K562 (cell line): ENCODE measurements around the gene GAB2. TPM values are rescaled to one million over a fixed set of nuclear protein-coding genes. Genes with fewer than 3 reads are reported as not detected.

ENCODE experiments used
- ATF2 ChIP-seq: sonication (generic); formaldehyde crosslinking; IDR thresholded peaks from 2 replicates; pipeline ENCODE4 v1.8.1; 2022; ENCODE audit warnings: missing genetic modification reagents
- CAMTA2 ChIP-seq: fragments of 250-450 bp; sonication (Bioruptor Pico); conservative IDR thresholded peaks from 2 replicates; pipeline ENCODE4 v1.5.1; 2022
- CHCHD3 ChIP-seq: fragments of 250-450 bp; sonication (Bioruptor Pico); IDR thresholded peaks from 2 replicates; pipeline ENCODE4 v2.1.2; 2022; ENCODE audit warnings: mild to moderate bottlenecking
- CREB3 ChIP-seq: fragments of 450-650 bp; conservative IDR thresholded peaks from 2 replicates; pipeline ENCODE4 v1.6.1; 2016; ENCODE audit warnings: missing genetic modification characterization, low read depth, mild to moderate bottlenecking, missing compliant biosample characterization, moderate library complexity
- CREBBP ChIP-seq: IDR thresholded peaks from one replicate; pipeline ENCODE4 v1.6.1; 2012; ENCODE audit warnings: low read depth, mild to moderate bottlenecking, control low read depth, inconsistent platforms, low read length
- CREM ChIP-seq: IDR thresholded peaks from 2 replicates; pipeline ENCODE4 v1.6.1; 2014; ENCODE audit warnings: antibody characterized with exemption, low read depth
- CXXC5 ChIP-seq: fragments of 250-450 bp; sonication (Bioruptor Pico); IDR thresholded peaks from 2 replicates; pipeline ENCODE4 v1.8.0; 2022; ENCODE audit warnings: inconsistent platforms, mild to moderate bottlenecking, moderate library complexity
- FOXA3 ChIP-seq, 2 experiments: fragments of 450-650 bp in 1 of 2; sonication (generic) in 1 of 2; formaldehyde crosslinking; IDR thresholded peaks in 1 of 2; conservative IDR thresholded peaks in 1 of 2; 2 replicates each; pipeline versions ENCODE4 v1.4.0 to v1.8.0; 2020 to 2022; ENCODE audit warnings: mild to moderate bottlenecking in 2 of 2, missing genetic modification reagents in 1 of 2
- KDM4B ChIP-seq, 2 experiments: fragments of 450-650 bp in 1 of 2; sonication (generic) in 1 of 2; IDR thresholded peaks; 2 replicates each; pipeline ENCODE4 v1.6.1; 2016 to 2017; ENCODE audit warnings: borderline replicate concordance in 2 of 2, antibody characterized with exemption in 1 of 2, low read depth in 1 of 2, mild to moderate bottlenecking in 1 of 2
- KLF10 ChIP-seq: fragments of 250-450 bp; sonication (Bioruptor Pico); IDR thresholded peaks from 2 replicates; pipeline ENCODE4 v1.6.1; 2021; ENCODE audit warnings: matching md5 sums
- MEIS2 ChIP-seq: fragments of 450-650 bp; IDR thresholded peaks from 2 replicates; pipeline ENCODE4 v1.6.1; 2014; ENCODE audit warnings: mild to moderate bottlenecking; ENCODE audit not compliant: partially characterized antibody
- NCOA4 ChIP-seq: fragments of 450-650 bp; IDR thresholded peaks from 2 replicates; pipeline ENCODE4 v1.6.1; 2018; ENCODE audit warnings: mild to moderate bottlenecking; ENCODE audit not compliant: partially characterized antibody
- PBX2 ChIP-seq, 2 experiments: IDR thresholded peaks in 1 of 2; conservative IDR thresholded peaks in 1 of 2; 2 replicates each; pipeline ENCODE4 v1.6.1; 2016; ENCODE audit warnings: low read depth in 2 of 2, mild to moderate bottlenecking in 1 of 2, missing compliant biosample characterization in 1 of 2, missing genetic modification characterization in 1 of 2, moderate library complexity in 1 of 2
- PPARD ChIP-seq: fragments of 250-450 bp; sonication (Bioruptor Pico); IDR thresholded peaks from 2 replicates; pipeline ENCODE4 v1.8.0; 2022; ENCODE audit warnings: inconsistent platforms, mild to moderate bottlenecking, moderate library complexity
- RBBP5 ChIP-seq: fragments of 200-600 bp; sonication (generic); IDR thresholded peaks from 2 replicates; pipeline ENCODE4 v1.6.1; 2012; ENCODE audit warnings: borderline replicate concordance, mild to moderate bottlenecking, low read length, control low read depth, inconsistent platforms; ENCODE audit not compliant: insufficient read depth, poor library complexity, severe bottlenecking
- ZBTB17 ChIP-seq: fragments of 450-650 bp; formaldehyde crosslinking; IDR thresholded peaks from 2 replicates; pipeline ENCODE4 v1.4.0; 2020; ENCODE audit warnings: mild to moderate bottlenecking
- ZNF589 ChIP-seq: fragments of 200-800 bp; sonication (Bioruptor generic); IDR thresholded peaks from 2 replicates; pipeline ENCODE4 v1.6.1; 2016; ENCODE audit warnings: low read depth, missing genetic modification characterization, missing compliant biosample characterization
- ZNF766 ChIP-seq: fragments of 200-800 bp; sonication (Bioruptor generic); conservative IDR thresholded peaks from 2 replicates; pipeline ENCODE4 v1.6.1; 2016; ENCODE audit warnings: missing genetic modification characterization, missing compliant biosample characterization
- polyA plus RNA-seq, 8 experiments: library from polyadenylated mRNA; depleted of rRNA in 4 of 8; stranded (reverse) in 5 of 8; unstranded in 3 of 8; fragments of >200 nt; fragmentation: Nextera tagmentation in 2 of 8; fragmentation: Illumina TruSeq in 1 of 8; extraction: Ambion mirVana in 2 of 8; extraction: Trizol in 1 of 8; gene quantifications; 2 replicates each; pipeline versions ENCODE4 v1.2.1 to v1.2.3, GENCODE V29; 2011 to 2014; ENCODE audit warnings: inconsistent platforms in 1 of 8, missing spikeins in 1 of 8
- total RNA-seq, 7 experiments: library from RNA; depleted of rRNA in 6 of 7; stranded (reverse); fragments of >200 nt in 6 of 7; fragmentation: Illumina TruSeq in 2 of 7; extraction: Trizol in 2 of 7; gene quantifications; 2 replicates each; pipeline versions ENCODE4 v1.2.1 to v1.2.3, GENCODE V29; 2011 to 2021; ENCODE audit warnings: low replicate concordance in 1 of 7
- TF ChIP-seq, protein P1 (sequence below): fragments of 450-650 bp; formaldehyde crosslinking; IDR thresholded peaks from 2 replicates; pipeline ENCODE4 v1.4.0; 2020; ENCODE audit warnings: mild to moderate bottlenecking, moderate library complexity

The GAB2 gene
- total and polyA plus RNA-seq, 9 of the 15 experiments (the other 6 are each of a cell fraction or from before 2014, with no cell fraction given) = 2.3 to 35.2 (median 16.1) TPM

GRCh38 chr11:78295991-78296930 is 121.4 kb downstream of the GAB2 start (continued):
- TF ChIP-seq KDM4B (IDR thresholded peaks at IDR 0.05; ENCODE audit: borderline replicate concordance in 2 of 2, low read depth in 1 of 2) = 0 out of 4 replicates have a peak, but pooled peaks of 1 of the 2 experiments have one; percentile 72
- no peak for TF ChIP-seq CHCHD3 (CRISPR knock-in tag)
- no peak for TF ChIP-seq PBX2 (CRISPR knock-in tag; IDR thresholded peaks at IDR 0.05; ENCODE audit: low read depth)
- no peak for TF ChIP-seq PBX2 (tag; conservative IDR thresholded peaks at IDR 0.05; ENCODE audit: low read depth)
- 0 out of 2 replicates have a peak, but pooled peaks have one; percentile 8 for TF ChIP-seq CREB3 (tag)
- peak; percentile 18; the same call in 1 of the 2 replicates for TF ChIP-seq CXXC5 (CRISPR knock-in tag)
- no peak for TF ChIP-seq KLF10
- TF ChIP-seq RBBP5 = no peak
- 0 out of 4 replicates have a peak, but pooled peaks of 1 of the 2 experiments have one; percentile 36 for TF ChIP-seq FOXA3 (CRISPR knock-in tag; conservative IDR thresholded peaks at IDR 0.05 in 1 of 2, IDR thresholded peaks at IDR 0.05 in 1 of 2)
- no peak for TF ChIP-seq PPARD (CRISPR knock-in tag)
- TF ChIP-seq CREM = 0 out of 2 replicates have a peak, but pooled peaks have one; percentile 25
- TF ChIP-seq ATF2 = no peak
- TF ChIP-seq ZNF589 (CRISPR knock-in tag) = peak; percentile 57; the same call in 1 of the 2 replicates
- TF ChIP-seq CAMTA2 (CRISPR knock-in tag) = no peak
- no peak for TF ChIP-seq CREBBP
- peak; percentile 54; the same call in 1 of the 2 replicates for TF ChIP-seq ZNF766 (CRISPR knock-in tag)
- TF ChIP-seq, protein P1, sequence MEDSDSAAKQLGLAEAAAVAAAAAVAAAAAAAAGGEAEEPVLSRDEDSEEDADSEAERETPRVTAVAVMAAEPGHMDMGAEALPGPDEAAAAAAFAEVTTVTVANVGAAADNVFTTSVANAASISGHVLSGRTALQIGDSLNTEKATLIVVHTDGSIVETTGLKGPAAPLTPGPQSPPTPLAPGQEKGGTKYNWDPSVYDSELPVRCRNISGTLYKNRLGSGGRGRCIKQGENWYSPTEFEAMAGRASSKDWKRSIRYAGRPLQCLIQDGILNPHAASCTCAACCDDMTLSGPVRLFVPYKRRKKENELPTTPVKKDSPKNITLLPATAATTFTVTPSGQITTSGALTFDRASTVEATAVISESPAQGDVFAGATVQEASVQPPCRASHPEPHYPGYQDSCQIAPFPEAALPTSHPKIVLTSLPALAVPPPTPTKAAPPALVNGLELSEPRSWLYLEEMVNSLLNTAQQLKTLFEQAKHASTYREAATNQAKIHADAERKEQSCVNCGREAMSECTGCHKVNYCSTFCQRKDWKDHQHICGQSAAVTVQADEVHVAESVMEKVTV (CRISPR knock-in tag) = no peak
- peak; percentile 25 for TF ChIP-seq MEIS2
- TF ChIP-seq NCOA4 = no peak
- TF ChIP-seq ZBTB17 (CRISPR knock-in tag) = no peak
